WTC11 (cell line): ENCODE data around the gene ST6GALNAC6.

Experiments
- ATF3 ChIP-seq: sonication (generic); formaldehyde crosslinking; conservative IDR thresholded peaks from 2 replicates; pipeline ENCODE4 v1.8.1; 2022; ENCODE audit warnings: mild to moderate bottlenecking, missing genetic modification reagents
- ATF6 ChIP-seq: sonication (generic); formaldehyde crosslinking; IDR thresholded peaks from 2 replicates; pipeline ENCODE4 v1.8.1; 2023; ENCODE audit warnings: mild to moderate bottlenecking, missing genetic modification reagents
- CTCF ChIP-seq: fragments of 200-600 bp; IDR thresholded peaks from 2 replicates; pipeline ENCODE4 v1.8.0; 2022; ENCODE audit warnings: antibody characterized with exemption
- ESRRA ChIP-seq: sonication (generic); formaldehyde crosslinking; IDR thresholded peaks from 2 replicates; pipeline ENCODE4 v1.8.1; 2022; ENCODE audit warnings: mild to moderate bottlenecking, missing genetic modification reagents, borderline replicate concordance
- FOXJ3 ChIP-seq: sonication (generic); formaldehyde crosslinking; IDR thresholded peaks from 2 replicates; pipeline ENCODE4 v1.9.0; 2021; ENCODE audit warnings: missing genetic modification reagents, mild to moderate bottlenecking, borderline replicate concordance
- JUN ChIP-seq: sonication (generic); formaldehyde crosslinking; IDR thresholded peaks from 2 replicates; pipeline ENCODE4 v1.8.0; 2023; ENCODE audit warnings: mild to moderate bottlenecking, missing genetic modification reagents
- MAX ChIP-seq: sonication (generic); formaldehyde crosslinking; IDR thresholded peaks from 2 replicates; pipeline ENCODE4 v1.8.0; 2022; ENCODE audit warnings: mild to moderate bottlenecking, missing genetic modification reagents
- MLX ChIP-seq: sonication (generic); formaldehyde crosslinking; IDR thresholded peaks from 2 replicates; pipeline ENCODE4 v1.8.1; 2023; ENCODE audit warnings: mild to moderate bottlenecking, missing genetic modification reagents, moderate library complexity
- MYBL2 ChIP-seq: sonication (generic); formaldehyde crosslinking; IDR thresholded peaks from 2 replicates; pipeline ENCODE4 v1.8.1; 2023; ENCODE audit warnings: mild to moderate bottlenecking, moderate library complexity, missing genetic modification reagents
- NR1H2 ChIP-seq: sonication (generic); formaldehyde crosslinking; IDR thresholded peaks from 2 replicates; pipeline ENCODE4 v1.9.0; 2021; ENCODE audit warnings: mild to moderate bottlenecking, moderate library complexity, missing genetic modification reagents
- PRDM15 ChIP-seq: sonication (generic); formaldehyde crosslinking; IDR thresholded peaks from 2 replicates; pipeline ENCODE4 v1.8.0; 2022; ENCODE audit warnings: missing genetic modification reagents
- TEAD4 ChIP-seq: sonication (generic); formaldehyde crosslinking; IDR thresholded peaks from 2 replicates; pipeline ENCODE4 v1.8.0; 2022; ENCODE audit warnings: mild to moderate bottlenecking, missing genetic modification reagents
- USF2 ChIP-seq: sonication (generic); formaldehyde crosslinking; IDR thresholded peaks from 2 replicates; pipeline ENCODE4 v1.8.1; 2023; ENCODE audit warnings: mild to moderate bottlenecking, missing genetic modification reagents, moderate library complexity
- ZBTB43 ChIP-seq: sonication (generic); formaldehyde crosslinking; IDR thresholded peaks from 2 replicates; pipeline ENCODE4 v1.8.1; 2023; ENCODE audit warnings: mild to moderate bottlenecking, missing genetic modification reagents

- TF ChIP-seq CTCF (no peak), JUN (CRISPR knock-in tag) (no peak), ESRRA (CRISPR knock-in tag) (no peak), ATF6 (CRISPR knock-in tag) (no peak), TEAD4 (CRISPR knock-in tag) (no peak), MYBL2 (no peak), MAX (CRISPR knock-in tag) (no peak), FOXJ3 (CRISPR knock-in tag) (no peak), MLX (CRISPR knock-in tag) (no peak), NR1H2 (CRISPR knock-in tag) (no peak), ZBTB43 (no peak), ATF3 (CRISPR knock-in tag) (no peak), USF2 (CRISPR knock-in tag) (no peak), PRDM15 (CRISPR knock-in tag) (no peak)
Observed at GRCh38 chr9:127835991-127836516, 63.3 kb downstream of the ST6GALNAC6 start.
